Mammary epithelial cell (primary cell): ENCODE results near the gene LRRC7.

Source experiments
- EZH2 ChIP-seq: IDR thresholded peaks from 2 replicates; pipeline ENCODE4 v1.6.1; 2012; ENCODE audit warnings: low read length, inconsistent platforms, borderline replicate concordance
- TF ChIP-seq, protein P1 (sequence below), 2 donors: IDR thresholded peaks in 1 of 2; conservative IDR thresholded peaks in 1 of 2; 2 replicates each; pipeline ENCODE4 v1.5.1; 2011 to 2012; ENCODE audit warnings: inconsistent platforms in 2 of 2, low read length in 2 of 2, mild to moderate bottlenecking in 2 of 2, control low read depth in 1 of 2, low read depth in 1 of 2; ENCODE audit not compliant: insufficient read depth in 1 of 2; ENCODE audit errors: extremely low read depth in 1 of 2

DNA sequence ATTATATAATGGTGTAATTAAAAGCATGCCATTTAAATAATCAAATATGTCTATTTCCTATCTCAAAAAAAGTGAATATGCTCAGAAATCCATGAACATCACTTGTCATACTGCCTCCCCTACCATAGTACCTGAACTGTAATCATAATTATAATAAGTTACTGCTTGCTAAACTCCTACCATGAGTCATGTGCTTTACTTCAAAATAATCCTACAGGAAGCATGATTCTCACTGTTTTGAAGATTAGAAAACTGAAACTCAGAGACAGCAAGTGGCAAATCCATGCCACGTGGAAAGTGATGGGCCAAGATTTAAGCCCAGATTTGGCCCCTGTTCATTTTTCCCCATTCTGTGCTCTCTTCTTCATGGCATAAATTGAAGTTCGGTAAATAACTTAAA is 5.2 kb downstream of the LRRC7 start:
- TF ChIP-seq, protein P1, sequence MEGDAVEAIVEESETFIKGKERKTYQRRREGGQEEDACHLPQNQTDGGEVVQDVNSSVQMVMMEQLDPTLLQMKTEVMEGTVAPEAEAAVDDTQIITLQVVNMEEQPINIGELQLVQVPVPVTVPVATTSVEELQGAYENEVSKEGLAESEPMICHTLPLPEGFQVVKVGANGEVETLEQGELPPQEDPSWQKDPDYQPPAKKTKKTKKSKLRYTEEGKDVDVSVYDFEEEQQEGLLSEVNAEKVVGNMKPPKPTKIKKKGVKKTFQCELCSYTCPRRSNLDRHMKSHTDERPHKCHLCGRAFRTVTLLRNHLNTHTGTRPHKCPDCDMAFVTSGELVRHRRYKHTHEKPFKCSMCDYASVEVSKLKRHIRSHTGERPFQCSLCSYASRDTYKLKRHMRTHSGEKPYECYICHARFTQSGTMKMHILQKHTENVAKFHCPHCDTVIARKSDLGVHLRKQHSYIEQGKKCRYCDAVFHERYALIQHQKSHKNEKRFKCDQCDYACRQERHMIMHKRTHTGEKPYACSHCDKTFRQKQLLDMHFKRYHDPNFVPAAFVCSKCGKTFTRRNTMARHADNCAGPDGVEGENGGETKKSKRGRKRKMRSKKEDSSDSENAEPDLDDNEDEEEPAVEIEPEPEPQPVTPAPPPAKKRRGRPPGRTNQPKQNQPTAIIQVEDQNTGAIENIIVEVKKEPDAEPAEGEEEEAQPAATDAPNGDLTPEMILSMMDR (conservative IDR thresholded peaks at IDR 0.05 in 1 of 2, IDR thresholded peaks at IDR 0.05 in 1 of 2; ENCODE audit: extremely low read depth in 1 of 2, insufficient read depth in 1 of 2, low read depth in 1 of 2, low read length in 2 of 2), result no peak
- no peak for TF ChIP-seq EZH2
